ENCODE results near the gene DNAJC12. TPM values are rescaled to one million over a fixed set of nuclear protein-coding genes. Genes with fewer than 3 reads are reported as not detected.

The DNAJC12 gene
- total RNA-seq, 2 experiments from 2014 or later = 6.6 to 7.0 TPM

DNA sequence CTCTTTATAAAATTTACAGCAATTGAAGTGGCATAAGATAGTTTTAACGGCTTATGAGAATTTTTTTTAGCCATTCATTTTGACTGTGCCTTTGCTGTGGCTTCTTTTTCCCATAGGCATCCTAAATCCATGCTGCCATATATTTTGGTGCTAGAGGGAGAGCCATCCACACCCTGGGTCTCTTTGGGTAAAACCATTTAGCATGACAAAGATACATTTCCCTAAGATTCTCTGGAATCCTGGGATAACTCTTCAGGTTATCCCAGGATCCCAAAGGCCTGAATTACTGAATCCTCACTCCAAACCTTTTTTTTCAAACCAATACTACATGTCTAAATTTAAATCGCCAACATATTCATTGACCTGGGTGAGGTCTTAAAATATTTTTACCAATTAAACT, 28.9 kb downstream of the DNAJC12 start:
- H3K27me3 Mint-ChIP-seq = no peaks in the 10 kb centered on the region
- CTCF ChIA-PET = interaction anchor here (2.1 kb wide), 1 partner anchor 21 kb away, joined by 9 read pairs; no protein-coding TSS in a partner anchor
- H3K27ac Mint-ChIP-seq = no peak overlapping the region
- H3K4me3 Mint-ChIP-seq = no peak overlapping the region
- DNase-seq (no peak), ATAC-seq (no peak)
- POLR2A ChIA-PET = no interaction called here
- intact Hi-C loops (cut with DNase I, micrococcal nuclease) = no loop called here
- peaks cover 3% of the 10 kb centered on the region for H3K36me3 Mint-ChIP-seq (ENCODE audit: low read depth)
- no peaks in the 10 kb centered on the region for H3K9me3 Mint-ChIP-seq (ENCODE audit: low read depth)
- H3K4me1 Mint-ChIP-seq = peaks cover 2% of the 10 kb centered on the region

- CTCF ChIA-PET = interaction anchor here (0.6 to 2.1 kb wide), 2 partner anchors 20 to 150 kb away, joined by 3 to 9 read pairs; no protein-coding TSS in a partner anchor
- Mint-ChIP-seq H3K27ac (no peak overlapping the region), H3K4me3 (no peak overlapping the region), H3K9me3 (ENCODE audit: low read depth) (no peaks in the 10 kb centered on the region), H3K27me3 (no peaks in the 10 kb centered on the region), H3K4me1 (peaks cover 6% of the 10 kb centered on the region), H3K36me3 (ENCODE audit: low read depth) (peaks cover 3% of the 10 kb centered on the region)
- intact Hi-C loops (cut with DNase I, micrococcal nuclease) = no loop called here
- no peak for ATAC-seq
- DNase-seq = no peak
- POLR2A ChIA-PET = no interaction called here
Observed at GRCh38 chr10:67808704-67809103, 29.3 kb downstream of the DNAJC12 start.

DNA sequence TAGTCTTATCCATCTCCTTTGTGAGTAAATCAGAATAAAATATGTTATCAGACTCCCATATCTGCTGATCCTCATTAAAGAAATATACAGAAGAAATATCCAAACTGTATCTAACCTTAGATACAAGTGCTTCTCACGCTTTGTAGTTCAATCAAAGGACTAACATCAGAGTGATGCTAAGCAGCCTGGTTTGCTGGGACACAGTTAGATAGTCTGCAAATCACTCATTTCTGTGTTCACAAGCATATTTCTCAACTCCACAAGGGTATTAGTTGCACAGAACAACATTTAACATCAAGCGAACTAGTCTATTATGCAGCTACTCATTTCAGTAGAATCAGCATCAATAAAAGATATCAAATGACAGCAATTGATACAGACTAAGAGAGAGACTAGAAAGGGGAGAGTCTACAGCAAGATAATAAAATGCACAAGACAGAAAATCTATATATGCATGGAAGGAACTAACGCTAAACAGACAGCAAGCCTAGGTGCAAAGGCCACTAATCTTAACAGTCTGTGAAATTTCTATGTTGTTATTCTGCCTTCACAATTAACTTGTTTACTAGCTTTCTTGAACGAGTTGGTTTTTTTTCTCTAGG, 30.0 kb downstream of the DNAJC12 start:
- ChIA-PET CTCF (interaction anchor here (0.6 to 2.1 kb wide), 3 partner anchors 20 to 198 kb away, joined by 3 to 9 read pairs (median 3); no protein-coding TSS in a partner anchor), POLR2A (no interaction called here)
- Mint-ChIP-seq H3K9me3 (ENCODE audit: low read depth) (no peaks in the 10 kb centered on the region), H3K27ac (no peak overlapping the region), H3K4me3 (no peak overlapping the region), H3K4me1 (peaks cover 8% of the 10 kb centered on the region), H3K27me3 (no peaks in the 10 kb centered on the region), H3K36me3 (ENCODE audit: low read depth) (peaks cover 3% of the 10 kb centered on the region)
- ATAC-seq = no peak
- DNase-seq = no peak
- intact Hi-C loops (cut with DNase I, micrococcal nuclease) = no loop called here

- no peak for ATAC-seq
Observed at GRCh38 chr10:67804395-67804678, 33.7 kb downstream of the DNAJC12 start.

DNA sequence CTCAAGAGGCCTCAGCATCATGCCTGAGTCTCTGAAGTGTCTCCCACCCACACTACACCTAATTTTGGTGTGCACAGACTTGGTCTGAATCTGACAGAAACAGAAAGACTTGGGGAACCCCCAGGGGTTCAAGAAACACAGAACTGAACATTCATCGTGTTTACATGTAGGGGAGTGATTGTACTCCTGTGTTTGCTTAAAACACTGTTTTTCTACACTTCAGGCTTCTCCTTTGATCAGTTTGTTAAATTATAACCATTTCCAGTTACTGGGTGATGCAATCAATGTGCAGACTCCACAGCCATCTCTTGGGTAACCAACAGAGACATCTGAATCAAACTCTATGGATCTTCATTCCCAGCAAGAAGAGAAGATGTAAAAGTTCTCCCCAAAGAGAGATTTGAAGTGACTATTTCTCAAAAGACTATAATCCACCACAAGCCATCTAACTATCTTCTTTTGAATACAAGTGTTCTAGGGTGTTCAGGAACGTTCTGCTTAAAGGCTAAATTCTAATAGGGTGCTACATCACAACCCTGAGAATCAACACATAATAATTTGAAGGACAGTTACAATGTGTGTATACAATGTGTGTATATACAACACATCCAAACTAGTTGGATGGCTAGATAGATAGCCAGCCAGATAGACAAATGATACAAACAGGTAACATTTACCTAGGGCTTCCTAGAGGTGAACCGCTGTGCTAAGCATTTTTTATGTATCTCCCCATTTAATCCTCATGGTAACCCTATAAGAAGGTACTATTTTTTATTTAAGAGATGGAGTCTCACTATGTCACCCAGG, 34.2 kb downstream of the DNAJC12 start:
- peak overlapping the region; percentile 74 for H3K27ac Mint-ChIP-seq
- ChIA-PET CTCF (interaction anchor here (1.1 to 1.9 kb wide), 2 partner anchors 15 to 16 kb away, joined by 6 to 8 read pairs; no protein-coding TSS in a partner anchor), POLR2A (no interaction called here)
- DNase-seq = peak; percentile 49
- no peaks in the 10 kb centered on the region for H3K27me3 Mint-ChIP-seq
- peaks cover 8% of the 10 kb centered on the region for H3K4me1 Mint-ChIP-seq
- H3K36me3 Mint-ChIP-seq (ENCODE audit: low read depth) = no peaks in the 10 kb centered on the region
- peak; percentile 95 for ATAC-seq
- H3K4me3 Mint-ChIP-seq = no peak overlapping the region
- H3K9me3 Mint-ChIP-seq (ENCODE audit: low read depth) = no peaks in the 10 kb centered on the region
- intact Hi-C loops (cut with DNase I, micrococcal nuclease) = loop anchor here (1.0 kb wide), 3 partner anchors 12 to 15 kb away; no protein-coding TSS in a partner anchor

More at GRCh38 chr10:67804395-67804678, 33.7 kb downstream of the DNAJC12 start:
- Mint-ChIP-seq H3K36me3 (ENCODE audit: low read depth) (no peaks in the 10 kb centered on the region), H3K4me3 (no peak overlapping the region), H3K27me3 (no peaks in the 10 kb centered on the region), H3K27ac (peak overlapping the region; percentile 74), H3K9me3 (ENCODE audit: low read depth) (no peaks in the 10 kb centered on the region), H3K4me1 (peaks cover 8% of the 10 kb centered on the region)
- intact Hi-C loops (cut with DNase I, micrococcal nuclease) = no loop called here
- POLR2A ChIA-PET = no interaction called here
- no peak for DNase-seq
- CTCF ChIA-PET = interaction anchor here (0.6 to 1.9 kb wide), 3 partner anchors 16 to 452 kb away, joined by 3 to 8 read pairs (median 3); no protein-coding TSS in a partner anchor

DNA sequence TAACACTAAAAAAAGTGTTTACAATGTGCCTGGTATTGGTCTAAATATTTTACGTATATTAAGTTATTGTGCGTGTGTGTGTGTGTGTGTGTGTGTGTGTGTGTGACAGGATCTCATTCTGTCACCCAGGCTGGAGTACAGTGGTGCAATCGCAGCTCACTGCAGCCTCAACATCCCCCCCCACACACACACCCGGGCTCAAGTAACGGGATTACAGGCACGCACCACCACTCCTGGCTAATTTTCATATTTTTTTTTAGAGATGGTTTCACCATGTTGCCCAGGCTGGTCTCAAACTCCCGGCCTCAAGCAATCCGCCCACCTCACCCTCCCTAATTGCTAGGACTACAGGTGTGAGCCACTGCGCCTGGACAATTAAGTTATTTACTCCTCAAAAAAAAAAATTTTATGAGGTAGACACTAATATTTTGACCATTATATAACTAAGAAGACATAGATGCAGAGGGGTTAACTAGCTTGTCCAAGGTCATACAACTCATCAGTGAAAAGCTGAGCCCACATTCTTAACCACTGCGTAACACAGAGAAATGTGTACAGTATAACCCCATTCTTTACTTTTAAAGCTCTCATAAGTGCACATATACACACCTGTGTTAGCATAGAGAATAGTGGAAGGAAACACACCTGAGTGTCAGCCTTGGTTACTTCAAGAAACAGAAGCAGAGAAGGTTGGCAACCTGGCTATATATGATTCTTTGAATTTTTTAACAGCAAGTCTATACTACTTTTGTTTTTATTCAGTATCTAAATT, 35.0 kb downstream of the DNAJC12 start:
- Mint-ChIP-seq H3K9me3 (ENCODE audit: low read depth) (no peaks in the 10 kb centered on the region), H3K4me1 (peaks cover 8% of the 10 kb centered on the region), H3K36me3 (ENCODE audit: low read depth) (no peaks in the 10 kb centered on the region), H3K4me3 (no peak overlapping the region), H3K27me3 (no peaks in the 10 kb centered on the region), H3K27ac (no peak overlapping the region)
- ChIA-PET CTCF (interaction anchor here (1.1 kb wide), 1 partner anchor 15 kb away, joined by 6 read pairs; no protein-coding TSS in a partner anchor), POLR2A (no interaction called here)
- ATAC-seq (peak; percentile 50), DNase-seq (no peak)
- intact Hi-C loops (cut with DNase I, micrococcal nuclease) = loop anchor here (1.0 kb wide), 3 partner anchors 12 to 15 kb away; no protein-coding TSS in a partner anchor

- ChIA-PET CTCF (interaction anchor here (1.3 to 2.9 kb wide), 2 partner anchors 13 to 22 kb away, joined by 3 to 14 read pairs; no protein-coding TSS in a partner anchor), POLR2A (no interaction called here)
- intact Hi-C loops (cut with DNase I, micrococcal nuclease) = no loop called here
Observed at GRCh38 chr10:67801118-67801517, 36.9 kb downstream of the DNAJC12 start.

GRCh38 chr10:67794909-67795460, 43.0 kb downstream of the DNAJC12 start:
- Mint-ChIP-seq H3K27me3 (no peaks in the 10 kb centered on the region), H3K9me3 (ENCODE audit: low read depth) (no peaks in the 10 kb centered on the region), H3K4me1 (peaks cover 15% of the 10 kb centered on the region), H3K36me3 (ENCODE audit: low read depth) (no peaks in the 10 kb centered on the region), H3K27ac (no peak overlapping the region), H3K4me3 (no peak overlapping the region)
- ATAC-seq (no peak), DNase-seq (no peak)
- intact Hi-C loops (cut with DNase I, micrococcal nuclease) = no loop called here
- POLR2A ChIA-PET = no interaction called here
- CTCF ChIA-PET = interaction anchor here (0.5 to 1.3 kb wide), 3 partner anchors 12 to 237 kb away, joined by 3 read pairs; no protein-coding TSS in a partner anchor

More at GRCh38 chr10:67801118-67801517, 36.9 kb downstream of the DNAJC12 start:
- no peak overlapping the region for H3K4me3 Mint-ChIP-seq
- no peak overlapping the region for H3K27ac Mint-ChIP-seq
- no peaks in the 10 kb centered on the region for H3K9me3 Mint-ChIP-seq (ENCODE audit: low read depth)
- ATAC-seq = no peak
- no peak for DNase-seq
- no peaks in the 10 kb centered on the region for H3K27me3 Mint-ChIP-seq
- no peaks in the 10 kb centered on the region for H3K36me3 Mint-ChIP-seq (ENCODE audit: low read depth)
- H3K4me1 Mint-ChIP-seq = peaks cover 8% of the 10 kb centered on the region

GRCh38 chr10:67794256-67794655, 43.7 kb downstream of the DNAJC12 start:
- ATAC-seq (no peak), DNase-seq (no peak)
- intact Hi-C loops (cut with DNase I, micrococcal nuclease) = no loop called here
- peaks cover 15% of the 10 kb centered on the region for H3K4me1 Mint-ChIP-seq
- H3K4me3 Mint-ChIP-seq = no peak overlapping the region
- CTCF ChIA-PET = interaction anchor here (0.5 to 1.3 kb wide), 3 partner anchors 13 to 237 kb away, joined by 3 read pairs; no protein-coding TSS in a partner anchor
- POLR2A ChIA-PET = no interaction called here
- H3K27me3 Mint-ChIP-seq = no peaks in the 10 kb centered on the region
- no peak overlapping the region for H3K27ac Mint-ChIP-seq
- H3K36me3 Mint-ChIP-seq (ENCODE audit: low read depth) = no peaks in the 10 kb centered on the region
- no peaks in the 10 kb centered on the region for H3K9me3 Mint-ChIP-seq (ENCODE audit: low read depth)

- Mint-ChIP-seq H3K36me3 (ENCODE audit: low read depth) (no peaks in the 10 kb centered on the region), H3K27ac (peak overlapping the region; percentile 58), H3K9me3 (ENCODE audit: low read depth) (no peaks in the 10 kb centered on the region), H3K27me3 (no peaks in the 10 kb centered on the region), H3K4me3 (no peak overlapping the region), H3K4me1 (peaks cover 18% of the 10 kb centered on the region)
- POLR2A ChIA-PET = no interaction called here
- no peak for DNase-seq
- intact Hi-C loops (cut with DNase I, micrococcal nuclease) = no loop called here
- ATAC-seq = no peak
- CTCF ChIA-PET = interaction anchor here (0.6 kb wide), 1 partner anchor 11 kb away, joined by 3 read pairs; no protein-coding TSS in a partner anchor
Observed at GRCh38 chr10:67793313-67793712, 44.7 kb downstream of the DNAJC12 start.

DNA sequence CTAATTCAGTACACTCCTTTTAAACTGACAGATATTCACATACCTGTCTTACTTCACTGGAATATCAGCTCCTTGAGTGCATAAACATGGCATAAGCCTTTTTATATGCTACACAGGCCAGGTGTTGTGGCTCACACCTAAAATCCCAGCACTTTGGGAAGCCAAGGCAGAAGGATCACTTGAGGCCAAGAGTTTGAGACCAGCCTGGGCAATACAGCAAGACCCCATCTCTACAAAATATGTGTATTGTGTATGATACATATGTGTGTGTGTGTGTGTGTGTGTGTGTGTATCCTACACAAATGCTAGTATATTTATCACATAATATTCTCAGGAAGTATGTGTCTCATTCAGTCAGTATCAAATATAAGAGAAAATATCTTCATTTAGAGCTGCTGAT, 45.3 kb downstream of the DNAJC12 start:
- ChIA-PET CTCF (no interaction called here), POLR2A (no interaction called here)
- Mint-ChIP-seq H3K27me3 (no peaks in the 10 kb centered on the region), H3K9me3 (ENCODE audit: low read depth) (no peaks in the 10 kb centered on the region), H3K27ac (no peak overlapping the region), H3K4me3 (no peak overlapping the region), H3K36me3 (ENCODE audit: low read depth) (no peaks in the 10 kb centered on the region), H3K4me1 (peaks cover 19% of the 10 kb centered on the region)
- DNase-seq (no peak), ATAC-seq (no peak)
- intact Hi-C loops (cut with DNase I, micrococcal nuclease) = no loop called here
